Activated CD8-positive, alpha-beta memory T cell treated with anti-CD3 and anti-CD28 coated beads for 48 hours (primary cell): Measurements from ENCODE around the gene PACRGL.
"Not testable (repeated sequence)": the region's sequence is repeated elsewhere in the genome, so short reads cannot be mapped to it uniquely, and the experiment has no call there.

Experiments used
- DNase-seq, 3 experiments: peaks; one replicate each; pipeline ENCODE4 v3.0.0-alpha.2; 2020; ENCODE audit warnings: low read depth in 2 of 3, low spot score in 2 of 3

Gene PACRGL

GRCh38 chr4:20723019-20723418 is 22.8 kb downstream of the PACRGL start:
- no peak for DNase-seq

- DNase-seq = no peak
Observed at GRCh38 chr4:20723463-20723862, 23.2 kb downstream of the PACRGL start.

- DNase-seq = no peak
Observed at GRCh38 chr4:20724915-20725314, 24.7 kb downstream of the PACRGL start.

GRCh38 chr4:20735931-20736330 is 35.7 kb downstream of the PACRGL start:
- no peak for DNase-seq

GRCh38 chr4:20746000-20746399 is 45.7 kb downstream of the PACRGL start:
- not testable (repeated sequence) for DNase-seq

GRCh38 chr4:20752641-20753040 is 52.4 kb downstream of the PACRGL start:
- no peak for DNase-seq

GRCh38 chr4:20754036-20754435 is 53.8 kb downstream of the PACRGL start:
- DNase-seq = no peak

GRCh38 chr4:20760053-20760452 is 59.8 kb downstream of the PACRGL start:
- DNase-seq = no peak

GRCh38 chr4:20761382-20761781 is 61.1 kb downstream of the PACRGL start:
- DNase-seq = no peak

- no peak for DNase-seq
Observed at GRCh38 chr4:20761826-20762225, 61.6 kb downstream of the PACRGL start.

GRCh38 chr4:20764366-20764992 is 64.2 kb downstream of the PACRGL start:
- no peak for DNase-seq

- DNase-seq = no peak
Observed at GRCh38 chr4:20773144-20773997, 73.1 kb downstream of the PACRGL start.

- no peak for DNase-seq
Observed at GRCh38 chr4:20778896-20779295, 78.6 kb downstream of the PACRGL start.

- not testable (repeated sequence) for DNase-seq
Observed at GRCh38 chr4:20783134-20783533, 82.9 kb downstream of the PACRGL start.

- DNase-seq = no peak
Observed at GRCh38 chr4:20787940-20788665, 87.8 kb downstream of the PACRGL start.
